Fibroblast of skin of right quadriceps (primary cell): ENCODE data around the gene ZNF12.
"Not testable (repeated sequence)": the region's sequence is repeated elsewhere in the genome, so short reads cannot be mapped to it uniquely, and the experiment has no call there.

ENCODE experiments used
- DNase-seq: peaks from one replicate; pipeline ENCODE4 v3.0.0-alpha.2; 2013

ZNF12 gene

GRCh38 chr7:6706666-6707407, at the start of gene ZNF12:
Gene ZNF12, minus strand, starts transcription at chr7:6706947. Its CDS starts 1,774 bp downstream, at chr7:6705173.
- DNase-seq, result peak; percentile 93

GRCh38 chr7:6753964-6754363, 47.2 kb upstream of the ZNF12 start, which contains the start of gene RSPH10B2:
Gene RSPH10B2, plus strand, starts transcription at chr7:6754103. Its CDS starts 3,575 bp downstream, at chr7:6757678.
- not testable (repeated sequence) for DNase-seq

DNA sequence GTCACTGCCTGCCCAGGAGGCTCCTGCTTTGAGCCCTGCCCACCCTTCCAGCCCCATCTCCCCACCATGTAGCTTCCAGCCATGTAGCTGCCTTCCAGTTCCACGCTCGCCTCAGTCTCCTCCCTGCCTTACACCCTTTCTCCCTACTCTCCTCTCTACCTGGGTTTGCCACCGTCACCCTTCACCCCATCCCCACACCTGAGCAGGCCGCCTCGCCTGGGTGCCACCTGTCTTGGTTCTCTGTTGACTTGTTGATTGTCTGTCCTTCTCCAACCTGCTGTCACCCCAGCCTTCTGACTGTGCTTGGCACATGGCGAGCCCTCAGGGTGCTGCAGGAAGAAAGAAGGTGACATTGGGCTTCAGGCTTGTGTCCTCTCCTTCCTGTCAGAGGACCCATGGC, 43.4 kb upstream of the ZNF12 start:
- not testable (repeated sequence) for DNase-seq

GRCh38 chr7:6749335-6749734, 42.6 kb upstream of the ZNF12 start:
- DNase-seq, result not testable (repeated sequence)

DNA sequence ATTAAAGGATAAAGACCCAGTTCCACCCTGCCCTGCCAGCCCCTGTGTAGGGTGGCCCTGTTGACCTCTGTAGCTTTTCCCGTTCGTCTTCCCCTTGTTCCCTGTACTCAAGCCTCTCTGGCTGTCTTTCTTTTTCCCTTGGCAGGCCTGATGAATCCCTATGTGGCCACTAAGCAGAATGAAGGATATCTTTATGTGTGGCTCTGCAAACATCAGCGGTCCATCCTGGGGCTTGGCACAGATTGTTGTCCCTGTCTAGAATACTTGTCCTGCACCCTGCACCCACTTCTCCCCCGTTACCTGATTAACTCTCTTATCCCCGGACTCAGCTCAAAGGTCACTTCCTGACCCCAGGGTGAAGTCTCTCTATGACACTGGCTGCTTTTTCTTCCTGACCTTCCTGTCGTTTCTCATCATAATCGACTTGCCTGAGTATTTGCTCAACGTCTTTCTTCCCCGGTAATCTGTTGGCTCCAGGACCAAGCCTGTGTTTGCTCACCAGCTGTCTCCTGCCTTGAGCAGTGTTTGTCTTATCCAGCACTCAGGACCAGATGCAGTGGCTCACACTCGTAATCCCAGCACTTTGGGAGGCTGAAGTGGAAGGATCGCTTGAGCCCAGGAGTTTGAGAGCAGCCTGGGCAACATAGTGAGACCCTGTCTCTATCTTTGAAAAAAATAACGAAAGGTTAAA, 37.8 kb upstream of the ZNF12 start:
- DNase-seq, result not testable (repeated sequence)

DNA sequence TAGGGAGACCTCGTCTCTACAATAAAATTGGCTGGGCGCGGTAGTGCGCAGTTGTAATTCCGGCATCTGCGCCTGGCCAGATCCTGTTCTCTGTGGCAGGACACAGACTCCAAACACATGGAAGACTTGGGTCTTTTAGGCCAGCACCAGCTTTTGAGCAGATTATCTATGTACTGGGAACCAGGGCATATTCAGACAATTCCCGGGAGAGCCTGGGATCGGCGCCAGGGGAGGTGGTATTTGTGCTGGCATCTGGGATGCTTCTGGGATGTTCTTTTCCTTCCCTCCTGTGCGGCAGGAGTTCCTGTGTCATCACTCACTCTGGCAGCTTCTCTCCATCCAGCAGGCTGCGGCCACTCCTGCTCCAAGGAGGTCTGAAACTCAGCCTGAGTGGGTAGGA, 31.7 kb upstream of the ZNF12 start:
- DNase-seq, result not testable (repeated sequence)

DNA sequence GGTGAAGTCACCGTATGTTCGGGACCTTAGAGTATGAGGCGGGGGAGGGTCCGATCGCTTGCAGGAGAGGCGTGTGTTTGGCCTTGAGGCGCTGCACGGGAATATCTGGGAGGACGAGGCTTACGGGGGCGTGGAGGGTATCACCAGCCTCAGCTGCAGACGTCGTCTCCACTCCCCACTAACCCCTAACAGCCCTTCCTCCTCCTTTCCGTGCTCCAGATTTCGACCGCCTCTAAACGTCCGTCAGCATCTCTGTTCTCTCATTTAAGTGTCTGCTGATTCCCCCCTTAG, 23.5 kb upstream of the ZNF12 start:
- no peak for DNase-seq

GRCh38 chr7:6729492-6730342, 23.0 kb upstream of the ZNF12 start:
- peak; percentile 90 for DNase-seq

DNA sequence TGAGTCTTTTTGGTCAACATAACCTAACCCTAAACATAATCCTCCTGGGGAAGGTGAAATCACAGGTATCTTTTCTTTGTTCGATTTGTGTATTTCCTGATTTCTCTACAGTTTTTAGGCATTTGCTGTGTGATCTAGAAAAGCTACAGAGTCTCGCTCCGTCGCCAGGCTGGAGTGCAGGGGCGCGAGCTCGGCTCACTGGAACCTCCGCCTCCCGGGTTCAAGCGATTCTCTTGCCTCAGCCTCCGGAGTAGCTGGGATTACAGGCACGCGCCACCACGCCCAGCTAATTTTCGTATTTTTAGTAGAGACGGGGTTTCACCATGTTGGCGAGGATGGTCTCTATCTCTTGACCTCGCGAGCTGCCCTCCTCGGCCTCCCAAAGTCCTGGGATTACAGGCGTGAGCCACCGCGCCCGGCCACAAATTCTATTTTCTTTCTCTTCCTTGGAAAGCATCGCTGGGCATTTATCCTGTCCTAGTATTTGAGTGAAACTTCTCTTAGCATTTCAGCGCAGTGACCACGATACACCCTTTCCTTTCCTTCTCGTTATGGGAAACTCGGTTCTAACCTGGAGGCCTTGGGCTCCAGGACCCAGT, 22.2 kb upstream of the ZNF12 start:
- not testable (repeated sequence) for DNase-seq

- no peak for DNase-seq
These were observed 20.9 kb upstream of the ZNF12 start for GRCh38 chr7:6727663-6728062.

DNA sequence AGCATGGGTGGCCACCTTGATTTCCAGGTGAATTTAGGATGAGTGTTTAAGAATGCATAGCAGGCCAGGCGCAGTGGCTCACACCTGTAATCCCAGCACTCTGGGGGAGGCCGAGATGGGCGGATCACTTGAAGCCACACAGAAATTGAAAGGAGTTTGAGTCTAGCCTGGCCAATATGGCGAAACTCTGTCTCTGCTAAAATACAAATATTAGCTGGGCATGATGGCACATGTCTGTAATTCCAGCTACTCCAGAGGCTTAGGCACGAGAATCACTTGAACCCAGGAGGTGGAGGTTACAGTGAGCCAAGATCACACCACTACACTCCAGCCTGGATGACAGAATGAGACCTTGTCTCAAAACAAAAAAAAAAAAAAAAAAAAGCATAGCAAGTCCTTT, 19.6 kb upstream of the ZNF12 start:
- DNase-seq, result not testable (repeated sequence)

GRCh38 chr7:6725003-6725402, 18.3 kb upstream of the ZNF12 start:
- DNase-seq, result no peak

DNA sequence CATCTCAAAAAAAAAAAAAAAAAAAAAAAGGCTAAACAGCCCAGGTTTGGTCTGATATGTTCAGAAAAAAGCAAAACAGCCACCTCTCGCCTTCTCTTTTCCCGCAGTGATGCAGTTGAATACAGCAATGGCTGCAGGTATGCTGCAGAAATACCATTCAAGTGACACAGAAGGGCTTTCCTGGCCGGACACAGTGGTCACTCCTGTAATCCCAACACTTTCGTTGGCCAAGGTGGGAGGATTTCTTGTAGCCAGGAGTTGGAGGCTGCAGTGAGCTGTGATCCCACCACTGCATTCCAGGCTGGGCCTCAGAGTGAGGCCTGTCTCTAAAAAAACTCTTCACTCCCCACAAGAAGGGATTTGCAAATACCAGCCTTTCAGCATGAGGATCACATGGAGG, 17.6 kb upstream of the ZNF12 start:
- DNase-seq, result not testable (repeated sequence)

- no peak for DNase-seq
These were observed 11.4 kb upstream of the ZNF12 start for GRCh38 chr7:6718124-6718523.

DNA sequence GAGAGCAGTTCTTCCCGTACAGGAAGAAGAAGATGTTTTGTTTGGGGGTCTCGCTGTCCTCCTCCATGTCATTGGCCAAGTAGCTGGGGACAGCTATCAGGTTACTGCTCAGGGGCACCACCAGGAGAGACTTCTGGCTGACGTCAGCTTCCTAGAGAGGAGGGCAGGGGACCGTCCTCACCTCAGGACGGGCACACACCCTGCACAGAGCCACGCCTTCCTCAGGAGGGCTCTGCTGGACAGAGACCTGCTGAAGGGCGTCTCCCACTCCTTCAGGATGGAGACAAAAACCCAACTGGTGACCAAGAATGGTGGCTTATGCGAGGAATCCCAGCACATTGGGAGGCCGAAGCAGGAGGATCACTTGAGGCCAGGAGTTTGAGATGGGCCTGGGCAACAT, 9.2 kb upstream of the ZNF12 start:
- not testable (repeated sequence) for DNase-seq

- DNase-seq, result no peak
These were observed 7.6 kb upstream of the ZNF12 start for GRCh38 chr7:6714360-6714759.

DNA sequence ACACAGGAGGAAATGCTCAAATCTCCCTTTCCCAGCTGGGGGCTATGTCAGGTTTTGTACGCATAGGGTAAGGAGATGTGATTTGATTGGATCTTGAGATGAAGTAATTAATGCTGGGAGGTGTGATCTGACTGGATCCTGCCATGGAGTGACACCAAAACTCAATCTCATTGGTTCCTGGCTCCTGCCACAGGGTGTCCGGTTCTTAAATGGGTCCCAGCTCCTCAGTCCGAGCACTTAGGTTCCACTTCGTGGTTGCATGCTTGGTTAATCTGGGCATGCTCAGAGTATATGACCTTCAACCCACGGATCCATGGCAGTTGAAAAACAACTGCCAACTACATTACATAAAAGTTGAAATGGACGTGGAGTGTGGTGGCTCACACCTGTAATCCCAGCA, 3.1 kb upstream of the ZNF12 start:
- no peak for DNase-seq

- DNase-seq, result no peak
These were observed 1.6 kb upstream of the ZNF12 start for GRCh38 chr7:6708304-6708703.

- DNase-seq, result peak; percentile 13
These were observed 635 bp downstream of the ZNF12 start for GRCh38 chr7:6705959-6706665.

GRCh38 chr7:6701860-6702259, 4.9 kb downstream of the ZNF12 start:
- DNase-seq, result no peak

- DNase-seq, result no peak
These were observed 6.0 kb downstream of the ZNF12 start for GRCh38 chr7:6700793-6701192.

- DNase-seq, result peak; percentile 18
These were observed 15.1 kb downstream of the ZNF12 start for GRCh38 chr7:6691609-6692106.
